OCI-LY3 (cell line): ENCODE data around the gene PCBP3.

Source experiments
- CTCF ChIP-seq: fragments of 200-600, 300-600 bp; sonication (generic); IDR thresholded peaks from 2 replicates; pipeline ENCODE4 v1.5.1; 2014; ENCODE audit warnings: antibody characterized with exemption, low read length, low read depth
- EZH2phosphoT487 ChIP-seq: fragments of 200-600 bp; shearing (Covaris generic); IDR thresholded peaks from 2 replicates; pipeline ENCODE4 v1.6.1; 2018; ENCODE audit warnings: antibody characterized with exemption, mixed run types, low read depth

GRCh38 chr21:45852886-45853400 lies 209.4 kb downstream of the PCBP3 start:
- no peak for TF ChIP-seq CTCF
- TF ChIP-seq EZH2phosphoT487 = no peak
